ENCODE results near the gene TBC1D22A. TPM values are rescaled to one million over a fixed set of nuclear protein-coding genes. Genes with fewer than 3 reads are reported as not detected.

The TBC1D22A gene
- total RNA-seq, 3 donors from 2014 or later = 19.0 to 23.6 (median 23.6) TPM

DNA sequence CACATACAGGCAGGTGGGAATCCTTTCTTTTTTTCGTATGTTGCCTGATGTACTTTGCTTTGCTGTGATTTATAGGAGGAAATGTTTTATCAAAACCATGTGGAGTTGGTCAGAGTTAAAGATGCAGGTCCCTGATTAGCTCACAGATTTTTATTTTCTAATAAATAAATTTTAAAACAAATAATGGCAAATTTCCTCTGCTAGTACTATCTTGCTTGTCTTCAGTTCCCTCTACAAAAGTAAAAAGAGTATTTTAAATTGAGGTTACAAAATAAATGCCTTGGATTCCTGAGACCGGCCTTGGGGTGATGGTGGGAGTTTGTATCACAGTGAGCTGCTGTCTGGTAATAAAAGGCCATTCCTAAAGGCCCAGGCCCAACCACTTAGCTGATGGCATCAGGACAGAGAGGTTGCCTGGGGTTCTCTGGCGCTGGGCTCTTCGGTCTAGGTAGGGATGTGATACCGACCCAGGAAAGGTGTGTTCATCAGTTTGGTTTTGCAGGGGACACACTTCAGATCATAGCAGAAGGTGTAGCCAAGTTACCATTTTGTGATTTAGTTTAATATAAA, 129.0 kb downstream of the TBC1D22A start:
- no peaks in the 10 kb centered on the region for H3K36me3 ChIP-seq
- H3K4me1 ChIP-seq = no peaks in the 10 kb centered on the region
- H3K27me3 ChIP-seq = no peaks in the 10 kb centered on the region
- no peak overlapping the region for H3K4me3 ChIP-seq
- DNase-seq (ENCODE audit: low spot score in 2 of 2) = no peak
- intact Hi-C loops (cut with DNase I; ENCODE audit: low total_unique reads) = no loop called here
- no peaks in the 10 kb centered on the region for H3K9me3 ChIP-seq
- H3K27ac ChIP-seq = no peak overlapping the region
- TF ChIP-seq POLR2AphosphoS5 (IDR thresholded peaks at IDR 0.05) (no peak), POLR2A (IDR thresholded peaks at IDR 0.05) (no peak)
- TF ChIP-seq, protein P1, sequence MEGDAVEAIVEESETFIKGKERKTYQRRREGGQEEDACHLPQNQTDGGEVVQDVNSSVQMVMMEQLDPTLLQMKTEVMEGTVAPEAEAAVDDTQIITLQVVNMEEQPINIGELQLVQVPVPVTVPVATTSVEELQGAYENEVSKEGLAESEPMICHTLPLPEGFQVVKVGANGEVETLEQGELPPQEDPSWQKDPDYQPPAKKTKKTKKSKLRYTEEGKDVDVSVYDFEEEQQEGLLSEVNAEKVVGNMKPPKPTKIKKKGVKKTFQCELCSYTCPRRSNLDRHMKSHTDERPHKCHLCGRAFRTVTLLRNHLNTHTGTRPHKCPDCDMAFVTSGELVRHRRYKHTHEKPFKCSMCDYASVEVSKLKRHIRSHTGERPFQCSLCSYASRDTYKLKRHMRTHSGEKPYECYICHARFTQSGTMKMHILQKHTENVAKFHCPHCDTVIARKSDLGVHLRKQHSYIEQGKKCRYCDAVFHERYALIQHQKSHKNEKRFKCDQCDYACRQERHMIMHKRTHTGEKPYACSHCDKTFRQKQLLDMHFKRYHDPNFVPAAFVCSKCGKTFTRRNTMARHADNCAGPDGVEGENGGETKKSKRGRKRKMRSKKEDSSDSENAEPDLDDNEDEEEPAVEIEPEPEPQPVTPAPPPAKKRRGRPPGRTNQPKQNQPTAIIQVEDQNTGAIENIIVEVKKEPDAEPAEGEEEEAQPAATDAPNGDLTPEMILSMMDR (IDR thresholded peaks at IDR 0.05) = no peak

DNA sequence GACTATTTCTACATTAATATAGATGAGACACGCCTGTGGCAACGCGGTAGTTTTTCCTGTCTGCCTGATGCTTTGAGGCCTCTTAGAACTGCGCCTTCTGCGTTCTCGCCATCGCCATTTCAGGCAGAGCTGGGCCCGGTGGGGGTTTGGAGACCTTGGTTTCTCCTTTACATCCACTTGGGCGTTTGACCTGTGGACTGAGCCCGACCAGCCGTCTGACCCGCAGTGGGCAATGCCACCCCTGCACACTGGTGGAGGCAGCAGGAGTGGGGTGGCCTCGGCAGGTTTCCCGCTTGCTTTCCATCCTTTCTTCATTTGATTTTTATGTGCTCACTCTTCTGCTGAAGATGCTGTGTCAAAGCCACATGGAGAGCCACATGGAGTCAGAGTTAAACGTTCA, 130.4 kb downstream of the TBC1D22A start:
- intact Hi-C loops (cut with DNase I; ENCODE audit: low total_unique reads) = no loop called here
- Histone ChIP-seq H3K27ac (no peak overlapping the region), H3K4me1 (no peaks in the 10 kb centered on the region), H3K4me3 (no peak overlapping the region), H3K36me3 (no peaks in the 10 kb centered on the region), H3K27me3 (no peaks in the 10 kb centered on the region), H3K9me3 (no peaks in the 10 kb centered on the region)
- TF ChIP-seq POLR2A (IDR thresholded peaks at IDR 0.05) = no peak
- no peak for TF ChIP-seq POLR2AphosphoS5 (IDR thresholded peaks at IDR 0.05)
- TF ChIP-seq, protein P1 (IDR thresholded peaks at IDR 0.05) = no peak
- no peak for DNase-seq (ENCODE audit: low spot score in 2 of 2)

DNA sequence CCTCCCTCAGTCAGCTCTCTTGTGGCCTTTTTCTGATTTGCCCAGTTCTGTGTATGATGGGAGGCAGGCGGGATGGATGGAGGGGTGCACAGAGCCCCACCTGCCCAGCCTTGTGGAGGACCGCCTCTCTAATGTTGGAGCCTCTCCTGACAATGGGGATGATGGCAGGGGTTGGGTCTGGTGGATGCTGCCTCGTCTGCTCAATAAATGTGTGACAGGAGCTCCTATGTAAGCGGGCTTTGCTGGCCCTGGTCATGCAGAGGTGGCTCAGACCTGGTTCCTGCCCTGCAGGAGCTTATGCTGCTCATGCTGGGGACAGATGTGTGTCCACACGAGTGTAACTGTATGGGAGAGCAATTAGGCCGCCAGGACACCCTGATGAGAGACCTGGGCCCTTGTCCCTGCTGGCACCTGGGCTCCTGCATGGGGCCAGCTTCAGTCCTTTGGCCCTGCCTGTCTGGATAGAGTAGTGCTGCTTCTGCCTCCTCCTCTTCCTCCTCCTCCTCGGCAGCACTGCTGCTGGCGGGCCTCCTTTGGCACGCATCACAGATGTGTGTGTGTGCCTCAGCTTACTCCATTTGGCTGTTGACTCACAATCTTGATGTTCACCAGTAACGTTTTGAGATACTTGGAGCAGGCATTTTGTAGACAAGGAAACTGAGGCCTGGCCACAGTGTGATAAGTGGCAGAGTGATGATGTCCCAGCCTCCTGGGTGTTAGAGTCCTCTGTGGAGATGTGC, 131.0 kb downstream of the TBC1D22A start:
- intact Hi-C loops (cut with DNase I; ENCODE audit: low total_unique reads) = no loop called here
- DNase-seq (ENCODE audit: low spot score in 2 of 2) = no peak
- H3K4me3 ChIP-seq = no peak overlapping the region
- H3K36me3 ChIP-seq = no peaks in the 10 kb centered on the region
- no peaks in the 10 kb centered on the region for H3K27me3 ChIP-seq
- no peaks in the 10 kb centered on the region for H3K9me3 ChIP-seq
- H3K4me1 ChIP-seq = no peaks in the 10 kb centered on the region
- H3K27ac ChIP-seq = no peak overlapping the region
- TF ChIP-seq, protein P1 (IDR thresholded peaks at IDR 0.05) = no peak
- TF ChIP-seq POLR2AphosphoS5 (IDR thresholded peaks at IDR 0.05) = no peak
- no peak for TF ChIP-seq POLR2A (IDR thresholded peaks at IDR 0.05)

DNA sequence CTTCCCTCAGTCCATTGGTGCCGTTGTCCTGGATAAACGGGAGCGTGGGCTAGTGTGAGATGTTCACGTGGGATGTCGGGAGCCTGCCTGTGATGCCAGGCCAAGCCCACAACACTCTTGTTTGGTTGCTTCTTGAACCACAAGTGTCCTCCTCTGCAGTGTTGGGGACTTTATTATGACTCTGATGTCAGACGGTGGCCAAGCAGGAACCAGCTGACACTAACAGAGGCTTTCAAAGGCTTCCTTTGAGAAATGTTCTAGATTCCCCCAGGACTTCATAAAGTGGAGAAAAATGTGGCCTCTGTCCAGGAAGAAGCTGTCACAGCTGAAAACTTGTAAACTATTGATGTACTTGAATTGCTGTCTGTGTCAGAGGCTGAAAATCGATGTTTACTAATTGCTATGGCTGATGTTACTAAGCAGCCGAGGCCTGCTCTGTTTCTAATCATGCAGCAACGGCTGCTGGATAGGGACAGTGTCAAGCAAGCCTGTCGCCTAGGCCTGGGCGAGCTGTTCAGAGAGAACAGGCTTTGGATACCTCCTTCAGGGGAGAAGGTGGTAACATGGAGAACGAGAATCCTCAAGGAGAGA, 131.7 kb downstream of the TBC1D22A start:
- Histone ChIP-seq H3K27me3 (no peaks in the 10 kb centered on the region), H3K4me1 (no peaks in the 10 kb centered on the region), H3K9me3 (no peaks in the 10 kb centered on the region), H3K27ac (no peak overlapping the region), H3K4me3 (no peak overlapping the region), H3K36me3 (no peaks in the 10 kb centered on the region)
- intact Hi-C loops (cut with DNase I; ENCODE audit: low total_unique reads) = no loop called here
- no peak for DNase-seq (ENCODE audit: low spot score in 2 of 2)
- TF ChIP-seq POLR2A (IDR thresholded peaks at IDR 0.05) = no peak
- no peak for TF ChIP-seq POLR2AphosphoS5 (IDR thresholded peaks at IDR 0.05)
- TF ChIP-seq, protein P1 (IDR thresholded peaks at IDR 0.05) = no peak
